Gastroesophageal sphincter (tissue), 4 donors: ENCODE data around the gene CLDN14. TPM values are rescaled to one million over a fixed set of nuclear protein-coding genes. Genes with fewer than 3 reads are reported as not detected.

Source experiments
- ATAC-seq: fragments of 150-250 bp; one replicate; pipeline ENCODE4 v1.9.1; 2016; ENCODE audit warnings: mild to moderate bottlenecking, moderate library complexity
- H3K27ac ChIP-seq, 4 donors: fragments of 200-600 bp; sonication (generic) in 3 of 4; 1 replicate in 3 of 4; 2 replicates in 1 of 4; pipeline ENCODE4 v1.5.1; 2016 to 2019
- H3K27me3 ChIP-seq: fragments of 200-600 bp; sonication (generic); one replicate; pipeline ENCODE4 v1.5.1; 2019
- H3K36me3 ChIP-seq, 2 donors: fragments of 200-600 bp; sonication (generic); one replicate each; pipeline ENCODE4 v1.5.1; 2019; ENCODE audit warnings: control low read depth in 1 of 2
- H3K4me1 ChIP-seq, 3 donors: fragments of 200-600 bp; sonication (generic); 1 replicate in 2 of 3; 2 replicates in 1 of 3; pipeline ENCODE4 v1.5.1; 2016 to 2019; ENCODE audit warnings: control low read depth in 2 of 3
- H3K4me3 ChIP-seq, 2 donors: fragments of 200-600 bp; sonication (generic); one replicate each; pipeline ENCODE4 v1.5.1; 2019; ENCODE audit warnings: mild to moderate bottlenecking in 1 of 2, moderate library complexity in 1 of 2
- H3K9me3 ChIP-seq, 3 donors: fragments of 200-600 bp; sonication (generic); one replicate each; pipeline ENCODE4 v1.5.1; 2017 to 2019; ENCODE audit warnings: control low read depth in 2 of 3
- EP300 ChIP-seq: sonication (generic); formaldehyde crosslinking; IDR thresholded peaks from one replicate; pipeline ENCODE4 v1.6.1; 2017; ENCODE audit warnings: antibody characterized with exemption, mild to moderate bottlenecking
- POLR2A ChIP-seq, 2 donors: fragments of 450-650 bp; IDR thresholded peaks; one replicate each; pipeline ENCODE4 v1.6.1; 2017; ENCODE audit warnings: antibody characterized with exemption in 2 of 2, mild to moderate bottlenecking in 2 of 2, moderate library complexity in 1 of 2
- POLR2AphosphoS5 ChIP-seq: sonication (generic); formaldehyde crosslinking; IDR thresholded peaks from one replicate; pipeline ENCODE4 v1.6.1; 2017; ENCODE audit warnings: antibody characterized with exemption
- WGBS, 2 donors: methylation state at CpG; one replicate each; pipeline ENCODE4 v1.1.5; 2018; ENCODE audit warnings: low coverage in 1 of 2; 5-methylcytosine and 5-hydroxymethylcytosine counted together
- total RNA-seq, 4 donors: library from RNA; depleted of rRNA; stranded (reverse); fragments of >200 nt; gene quantifications; one replicate each; pipeline ENCODE4 v1.1.0, GENCODE V29; 2016
- TF ChIP-seq, protein P1 (sequence below), 4 experiments: fragments of 200-600 bp in 2 of 4; fragments of 450-650 bp in 2 of 4; sonication (generic) in 1 of 4; IDR thresholded peaks; one replicate each; pipeline ENCODE4 v1.5.1; 2017 to 2019; ENCODE audit warnings: antibody characterized with exemption in 4 of 4, mild to moderate bottlenecking in 2 of 4, moderate library complexity in 2 of 4

CLDN14 gene
- total RNA-seq, 4 donors from 2014 or later = 0.15 TPM; not detected in 3

DNA sequence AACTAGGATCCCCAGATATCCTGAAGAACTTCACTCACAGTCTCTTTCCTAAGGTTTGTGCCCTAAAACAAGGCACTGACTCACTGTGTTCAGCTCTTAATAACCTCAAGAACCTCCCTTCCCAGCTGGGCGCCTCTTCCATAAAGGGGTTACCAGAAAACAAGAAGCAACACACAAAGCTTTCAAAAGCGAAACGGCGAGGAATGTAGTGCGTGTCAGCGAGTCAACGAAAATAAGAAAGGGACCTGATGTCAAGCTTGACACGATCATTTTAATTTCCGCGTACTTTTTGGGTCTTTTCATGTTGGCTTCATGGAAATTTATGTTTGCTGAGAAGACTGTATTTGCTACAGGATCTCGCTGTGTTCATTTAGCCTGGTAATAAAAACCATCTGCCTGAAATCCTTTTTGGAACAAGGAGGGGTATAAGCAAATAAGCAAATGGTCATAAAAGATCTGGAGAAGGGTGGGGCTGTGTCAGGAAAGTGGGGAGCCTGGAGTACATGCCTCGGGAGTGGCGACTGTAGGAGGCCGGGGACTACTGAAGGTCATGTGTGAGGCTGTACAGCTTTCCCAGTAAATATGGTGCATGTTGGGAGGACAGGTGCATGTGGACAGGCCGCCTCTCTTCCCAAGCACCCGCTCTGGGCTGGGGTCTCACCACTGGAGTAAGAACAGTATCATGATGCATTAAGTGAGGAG is 11.4 kb upstream of the CLDN14 start:
- no peaks in the 10 kb centered on the region for H3K4me1 ChIP-seq
- no peaks in the 10 kb centered on the region for H3K9me3 ChIP-seq
- no peak for ATAC-seq
- H3K27ac ChIP-seq = no peak overlapping the region
- no peaks in the 10 kb centered on the region for H3K27me3 ChIP-seq
- no peak overlapping the region for H3K4me3 ChIP-seq
- WGBS, 2 donors = 73 to 80% methylated on average over 14 to 16 of the region's 16 CpGs
- no peak for TF ChIP-seq EP300
- TF ChIP-seq POLR2AphosphoS5 = no peak
- TF ChIP-seq, protein P1, sequence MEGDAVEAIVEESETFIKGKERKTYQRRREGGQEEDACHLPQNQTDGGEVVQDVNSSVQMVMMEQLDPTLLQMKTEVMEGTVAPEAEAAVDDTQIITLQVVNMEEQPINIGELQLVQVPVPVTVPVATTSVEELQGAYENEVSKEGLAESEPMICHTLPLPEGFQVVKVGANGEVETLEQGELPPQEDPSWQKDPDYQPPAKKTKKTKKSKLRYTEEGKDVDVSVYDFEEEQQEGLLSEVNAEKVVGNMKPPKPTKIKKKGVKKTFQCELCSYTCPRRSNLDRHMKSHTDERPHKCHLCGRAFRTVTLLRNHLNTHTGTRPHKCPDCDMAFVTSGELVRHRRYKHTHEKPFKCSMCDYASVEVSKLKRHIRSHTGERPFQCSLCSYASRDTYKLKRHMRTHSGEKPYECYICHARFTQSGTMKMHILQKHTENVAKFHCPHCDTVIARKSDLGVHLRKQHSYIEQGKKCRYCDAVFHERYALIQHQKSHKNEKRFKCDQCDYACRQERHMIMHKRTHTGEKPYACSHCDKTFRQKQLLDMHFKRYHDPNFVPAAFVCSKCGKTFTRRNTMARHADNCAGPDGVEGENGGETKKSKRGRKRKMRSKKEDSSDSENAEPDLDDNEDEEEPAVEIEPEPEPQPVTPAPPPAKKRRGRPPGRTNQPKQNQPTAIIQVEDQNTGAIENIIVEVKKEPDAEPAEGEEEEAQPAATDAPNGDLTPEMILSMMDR (IDR thresholded peaks at IDR 0.05) = no peak
- TF ChIP-seq POLR2A (IDR thresholded peaks at IDR 0.05) = no peak
- H3K36me3 ChIP-seq = no peaks in the 10 kb centered on the region

DNA sequence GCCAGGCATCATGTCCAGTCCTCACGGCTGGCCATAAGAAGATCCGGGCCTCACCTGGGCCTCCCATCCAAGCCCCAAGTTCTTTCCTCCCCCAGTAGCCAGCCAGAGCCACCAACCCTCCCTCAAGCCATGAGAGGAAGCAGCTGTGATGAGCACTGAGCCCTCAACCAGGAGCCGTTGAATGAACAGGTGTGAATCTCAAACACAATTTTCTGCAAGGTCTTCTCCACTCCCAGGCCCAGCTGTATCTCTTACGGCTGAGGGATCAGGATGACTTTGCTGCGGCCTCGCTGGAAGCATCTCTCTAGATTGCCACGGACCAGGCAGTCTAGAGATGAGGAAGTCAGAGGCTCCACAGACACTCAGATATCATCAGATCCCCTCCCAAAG is 9.8 kb upstream of the CLDN14 start:
- WGBS, 2 donors = 76 to 91% methylated on average over 2 to 4 of the region's 7 CpGs

GRCh38 chr21:36489103-36489775 is 9.3 kb upstream of the CLDN14 start:
- no peaks in the 10 kb centered on the region for H3K9me3 ChIP-seq
- H3K36me3 ChIP-seq = no peaks in the 10 kb centered on the region
- no peak for TF ChIP-seq POLR2A (IDR thresholded peaks at IDR 0.05)
- no peak for TF ChIP-seq POLR2AphosphoS5
- TF ChIP-seq, protein P1 (IDR thresholded peaks at IDR 0.05) = no peak
- no peak for TF ChIP-seq EP300
- WGBS, 2 donors = 86% methylated on average over 1 of the region's 10 CpGs; no CpG with 5 or more reads in 1 of the 2 donors
- no peak overlapping the region for H3K4me3 ChIP-seq
- no peak for ATAC-seq
- H3K27ac ChIP-seq = no peak overlapping the region
- no peaks in the 10 kb centered on the region for H3K4me1 ChIP-seq
- H3K27me3 ChIP-seq = no peaks in the 10 kb centered on the region

More for the DNA sequence above, 9.8 kb upstream of the CLDN14 start:
- Histone ChIP-seq H3K27ac (no peak overlapping the region), H3K36me3 (no peaks in the 10 kb centered on the region), H3K4me3 (no peak overlapping the region), H3K4me1 (no peaks in the 10 kb centered on the region), H3K27me3 (no peaks in the 10 kb centered on the region), H3K9me3 (no peaks in the 10 kb centered on the region)
- ATAC-seq = no peak
- no peak for TF ChIP-seq EP300
- no peak for TF ChIP-seq POLR2AphosphoS5
- no peak for TF ChIP-seq POLR2A (IDR thresholded peaks at IDR 0.05)
- TF ChIP-seq, protein P1 (IDR thresholded peaks at IDR 0.05) = no peak

DNA sequence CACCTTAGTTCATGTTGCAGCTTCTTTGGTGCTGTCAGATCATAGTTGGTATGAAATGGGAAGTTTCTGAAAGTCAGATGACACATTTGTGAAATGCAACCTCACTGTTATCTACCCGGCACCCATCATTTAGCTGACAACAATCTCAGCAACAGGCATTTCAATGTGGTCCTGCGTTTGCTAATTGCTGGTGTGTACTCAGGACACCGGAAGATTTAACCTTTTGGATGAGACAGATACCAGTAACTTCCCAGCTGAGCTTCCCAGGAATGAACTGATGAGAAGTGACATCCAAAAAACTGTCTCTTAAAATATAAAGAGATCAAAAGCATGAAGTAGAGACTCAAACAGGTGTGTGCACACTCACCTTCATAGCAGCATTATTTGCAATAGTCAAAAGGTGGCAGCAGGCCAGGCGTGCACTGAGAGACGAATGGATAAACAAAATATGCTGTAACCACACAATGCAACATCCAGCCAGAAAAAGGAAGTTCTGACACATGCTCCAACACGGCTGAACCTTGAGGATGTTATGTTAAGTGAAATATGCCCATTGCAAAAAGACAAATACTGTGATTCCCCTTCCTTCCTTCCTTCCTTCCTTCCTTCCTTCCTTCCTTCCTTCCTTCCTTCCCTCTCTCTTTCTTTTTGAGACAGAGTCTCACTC is 7.9 kb upstream of the CLDN14 start:
- Histone ChIP-seq H3K27me3 (no peaks in the 10 kb centered on the region), H3K36me3 (no peaks in the 10 kb centered on the region), H3K9me3 (no peaks in the 10 kb centered on the region), H3K4me1 (no peaks in the 10 kb centered on the region), H3K27ac (no peak overlapping the region), H3K4me3 (no peak overlapping the region)
- TF ChIP-seq POLR2A (IDR thresholded peaks at IDR 0.05) (no peak), POLR2AphosphoS5 (no peak), EP300 (no peak)
- TF ChIP-seq, protein P1 (IDR thresholded peaks at IDR 0.05) = no peak
- WGBS, 2 donors = 51 to 53% methylated on average over 3 to 5 of the region's 6 CpGs
- ATAC-seq = no peak
